ENCODE results near the gene STOX2.

GRCh38 chr4:183969596-183969995, 64.5 kb downstream of the STOX2 start:
- no peak for TF ChIP-seq POLR2AphosphoS5 (IDR thresholded peaks at IDR 0.05; ENCODE audit: low read depth, low read length)
- no peak for TF ChIP-seq REST (IDR thresholded peaks at IDR 0.05; ENCODE audit: insufficient read depth in 1 of 2, low read depth in 2 of 2, low read length in 2 of 2)
- no peak for TF ChIP-seq SIN3A (IDR thresholded peaks at IDR 0.05; ENCODE audit: borderline replicate concordance, insufficient read depth, low read length)
- no peak for TF ChIP-seq TAF1 (IDR thresholded peaks at IDR 0.05; ENCODE audit: borderline replicate concordance, insufficient read depth, low read length)
- TF ChIP-seq FOXP2 (optimal IDR thresholded peaks at IDR 0.05; ENCODE audit: borderline replicate concordance, extremely low read depth, extremely low read length, insufficient read depth), result no peak
